SK-MEL-5 (cell line): Measurements from ENCODE around the gene PHACTR3. TPM values are rescaled to one million over a fixed set of nuclear protein-coding genes. Genes with fewer than 3 reads are reported as not detected.

Source experiments
- DNase-seq: peaks from one replicate; pipeline ENCODE4 v3.0.0-alpha.2; 2016; ENCODE audit warnings: low read depth, low spot score
- in situ Hi-C: cut with HindIII; loops from 2 replicates; pipeline ENCODE4 v1.10.0; 2016; ENCODE audit warnings: low sequenced_read_pairs, high pct_unique_total_duplicates, low pct_unique_long_range_greater_than_20kb
- total RNA-seq: library from RNA; depleted of rRNA; stranded (reverse); fragments of >200 nt; shearing (Covaris generic); gene quantifications from 2 replicates; pipeline ENCODE4 v1.2.3, GENCODE V29; 2014

PHACTR3 gene
- total RNA-seq, 1 experiment from 2014 or later: not detected

DNA sequence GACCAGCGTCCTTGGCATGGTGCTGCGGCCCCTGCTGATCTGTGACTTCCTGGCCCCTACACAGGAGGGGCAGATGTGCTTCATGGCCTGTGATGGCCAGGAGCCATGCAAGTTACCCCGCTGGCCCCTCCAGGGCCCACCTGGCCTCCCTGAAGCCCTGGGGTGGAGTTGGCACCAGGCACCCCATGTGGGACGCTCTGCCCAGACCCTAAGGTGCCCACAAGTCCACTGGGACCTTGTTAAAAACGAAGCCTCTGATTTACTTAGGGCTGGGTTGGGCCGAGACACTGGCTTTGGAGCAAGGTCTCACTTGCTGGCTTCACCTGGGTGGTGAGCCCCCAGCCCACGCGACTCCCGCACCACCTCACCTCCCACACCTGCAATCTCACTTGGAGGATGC, 139.0 kb downstream of the PHACTR3 start:
- DNase-seq: no peak
- in situ Hi-C loops: no loop called here

GRCh38 chr20:59743767-59744485, 139.6 kb downstream of the PHACTR3 start:
- peak; percentile 39 for DNase-seq
- in situ Hi-C loops: no loop called here

DNA sequence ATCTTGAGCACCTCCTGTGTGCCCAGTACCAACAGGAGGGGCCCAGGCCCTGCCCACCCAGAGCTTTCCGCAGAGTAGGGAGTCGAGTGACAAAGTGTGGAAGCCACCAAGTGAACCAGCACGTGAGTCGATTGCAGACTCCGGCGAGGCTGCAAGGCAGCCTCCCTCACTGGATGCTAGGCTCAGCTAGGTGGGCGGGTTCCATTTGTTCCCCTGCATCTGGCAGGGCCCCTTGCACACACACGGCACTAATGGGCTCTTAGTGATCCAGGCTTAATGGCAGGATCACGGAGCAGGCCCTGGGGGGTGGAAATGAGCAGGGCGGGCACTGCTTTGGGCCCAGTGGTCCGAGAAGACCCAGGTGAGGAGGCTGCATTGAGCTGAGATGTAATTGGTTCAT, 140.4 kb downstream of the PHACTR3 start:
- in situ Hi-C loops: no loop called here
- DNase-seq: no peak

DNA sequence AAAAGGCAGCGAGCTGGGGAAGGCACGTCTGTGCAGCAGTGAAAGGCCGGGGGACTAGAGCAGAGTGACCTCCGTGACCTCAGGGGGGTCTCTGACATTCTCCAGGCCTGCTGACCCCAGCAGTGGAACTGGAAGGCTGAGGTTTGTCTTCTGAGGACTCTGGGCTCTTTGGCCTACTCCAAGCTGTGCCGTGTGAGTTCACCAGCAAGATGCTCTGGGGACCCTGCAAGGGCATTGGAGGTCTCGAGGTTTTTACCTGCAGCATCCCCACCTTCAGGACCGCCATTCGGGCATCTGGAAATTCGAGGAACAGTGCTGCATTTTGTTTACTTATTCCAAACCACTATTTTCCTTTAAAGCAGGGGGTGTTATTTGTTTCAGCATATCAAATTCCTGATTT, 140.9 kb downstream of the PHACTR3 start:
- no peak for DNase-seq
- in situ Hi-C loops: no loop called here

GRCh38 chr20:59745716-59746115, 141.4 kb downstream of the PHACTR3 start:
- DNase-seq: no peak
- in situ Hi-C loops: no loop called here

DNA sequence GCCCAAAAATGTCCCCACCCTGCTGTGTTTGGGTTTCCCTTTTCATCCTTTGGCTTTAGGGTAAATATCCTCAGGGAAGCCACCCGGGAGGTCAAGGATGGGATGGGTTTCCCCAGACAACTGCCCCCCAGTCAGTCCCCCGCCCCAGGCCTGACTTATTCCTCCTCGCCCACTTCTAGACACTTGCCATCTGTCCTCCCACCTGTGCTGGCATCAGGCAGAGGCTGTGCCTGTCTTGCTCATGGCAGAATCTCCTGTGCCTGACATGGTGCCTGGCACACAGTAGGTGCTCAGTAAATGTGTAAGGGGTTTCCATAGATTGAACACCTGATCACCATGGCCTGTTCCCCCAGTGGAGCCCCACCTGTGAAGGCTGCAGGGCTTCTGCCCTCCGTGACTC, 141.8 kb downstream of the PHACTR3 start:
- DNase-seq: no peak
- in situ Hi-C loops: no loop called here

GRCh38 chr20:59747671-59748515, 143.6 kb downstream of the PHACTR3 start:
- in situ Hi-C loops: no loop called here

DNA sequence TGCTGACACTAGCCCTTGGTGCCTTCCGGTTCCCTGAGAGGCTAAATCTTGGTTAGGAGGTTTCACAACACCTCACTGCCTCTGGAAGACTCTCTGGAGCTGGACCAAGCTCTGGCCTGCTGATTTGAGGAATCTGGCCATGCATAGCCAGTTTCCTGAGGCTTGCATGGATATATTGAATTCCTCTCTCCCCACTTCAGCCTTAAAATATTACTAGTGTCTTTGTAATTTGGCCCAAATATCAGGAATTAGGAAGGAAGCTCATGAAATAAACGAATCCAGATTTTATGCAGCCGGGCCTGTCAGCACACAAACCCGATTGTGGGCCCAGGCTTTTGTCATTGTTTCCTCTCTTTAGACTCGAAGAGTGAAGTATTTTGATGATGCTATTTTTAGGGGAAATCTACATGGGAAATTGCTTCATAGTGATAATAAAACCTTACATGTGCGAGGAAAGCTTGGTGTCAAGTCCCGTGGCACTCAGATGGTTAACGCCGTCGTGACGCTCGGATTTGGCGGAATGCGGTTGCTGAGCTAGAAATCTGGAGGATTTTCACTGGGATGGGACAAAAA, 144.4 kb downstream of the PHACTR3 start:
- in situ Hi-C loops: no loop called here
- no peak for DNase-seq

More at GRCh38 chr20:59747671-59748515, 143.6 kb downstream of the PHACTR3 start:
- no peak for DNase-seq

DNA sequence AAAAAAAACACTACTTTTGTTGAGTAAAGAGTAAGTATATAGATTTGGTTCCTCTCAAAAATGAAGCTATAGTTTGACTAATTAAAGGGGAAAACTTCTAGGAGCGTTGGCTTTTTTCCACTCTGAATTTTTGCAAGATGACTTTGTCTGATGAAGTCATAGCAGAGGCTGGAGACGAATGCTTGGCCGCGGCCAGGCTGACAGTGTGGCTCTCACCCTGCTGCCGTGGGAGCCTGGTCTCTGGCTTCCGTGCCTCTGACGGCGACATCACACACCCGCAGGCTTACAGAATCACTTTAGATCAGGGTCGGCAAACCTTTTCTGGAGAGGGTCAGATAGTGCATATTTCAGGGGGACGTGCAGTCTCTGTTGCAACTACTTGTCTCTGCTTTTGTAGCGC, 145.0 kb downstream of the PHACTR3 start:
- DNase-seq: no peak
- in situ Hi-C loops: no loop called here

DNA sequence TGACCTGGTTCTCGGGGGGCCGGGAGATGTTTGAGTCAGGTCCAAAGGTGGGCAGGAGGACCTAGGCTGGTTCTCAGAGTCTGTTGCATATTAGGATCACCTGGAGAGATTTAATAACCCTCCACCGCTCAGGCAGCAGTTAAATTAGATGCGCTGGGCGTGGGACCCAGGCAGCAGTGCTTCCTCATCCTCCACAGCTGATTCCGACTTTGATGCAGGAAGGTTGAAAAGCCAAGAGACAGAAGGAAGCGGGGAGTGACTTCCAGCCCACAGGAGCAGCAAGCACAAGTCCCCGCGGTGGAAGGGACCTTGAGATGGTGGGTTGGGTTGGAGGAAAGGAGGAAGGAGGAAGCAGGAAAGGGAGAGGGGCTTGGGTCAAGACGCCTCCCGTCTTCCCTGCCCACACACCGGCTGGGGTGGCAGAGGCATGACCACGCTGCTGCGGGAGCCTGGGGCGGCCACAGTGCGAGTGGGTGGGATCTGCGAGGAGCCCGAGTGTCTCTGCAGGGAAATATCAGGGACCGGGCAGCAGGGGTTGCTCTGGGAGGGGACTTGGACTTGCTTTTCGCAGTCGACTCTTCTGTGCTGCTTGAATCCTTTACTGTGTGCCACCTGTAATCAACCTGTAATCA, 146.0 kb downstream of the PHACTR3 start:
- no peak for DNase-seq
- in situ Hi-C loops: no loop called here

GRCh38 chr20:59751075-59751711, 146.9 kb downstream of the PHACTR3 start:
- DNase-seq: peak; percentile 73
- in situ Hi-C loops: no loop called here

DNA sequence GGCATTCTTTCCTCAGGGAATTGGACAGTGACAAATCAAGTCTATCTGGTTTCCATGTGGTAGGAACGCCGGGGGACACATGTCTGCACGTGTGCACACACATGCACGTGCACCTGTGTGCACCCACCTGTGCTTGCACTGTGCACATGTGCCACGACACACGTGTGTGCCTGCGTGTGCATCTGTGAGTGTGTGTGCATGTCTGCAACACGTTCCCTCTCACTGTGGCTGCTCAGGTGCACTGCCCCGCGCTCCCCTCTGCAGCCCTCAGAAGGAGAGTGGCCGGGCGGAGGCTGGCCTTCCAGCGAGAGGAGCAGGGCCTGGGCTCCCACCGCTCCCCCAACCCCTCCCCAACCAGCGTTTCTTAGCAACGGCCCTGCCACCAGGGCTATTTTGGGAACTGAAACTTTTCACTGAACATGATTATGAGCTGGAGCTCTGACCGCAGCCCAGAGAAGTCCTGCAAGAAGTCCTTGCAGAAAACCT, 147.8 kb downstream of the PHACTR3 start:
- in situ Hi-C loops: no loop called here
- peak; percentile 9 for DNase-seq

- peak; percentile 24 for DNase-seq
- in situ Hi-C loops: no loop called here
Measured at GRCh38 chr20:59752704-59753460, 148.5 kb downstream of the PHACTR3 start.

- DNase-seq: no peak
- in situ Hi-C loops: no loop called here
Measured at GRCh38 chr20:59753836-59754235, 149.5 kb downstream of the PHACTR3 start.

- no peak for DNase-seq
- in situ Hi-C loops: no loop called here
Measured at GRCh38 chr20:59754551-59754950, 150.2 kb downstream of the PHACTR3 start.

GRCh38 chr20:59756241-59756640, 151.9 kb downstream of the PHACTR3 start:
- no peak for DNase-seq
- in situ Hi-C loops: no loop called here

GRCh38 chr20:59764037-59764436, 159.7 kb downstream of the PHACTR3 start:
- in situ Hi-C loops: no loop called here

More at GRCh38 chr20:59764037-59764436, 159.7 kb downstream of the PHACTR3 start:
- no peak for DNase-seq
